A549 (cell line): Measurements from ENCODE around the gene RNASE8. TPM values are rescaled to one million over a fixed set of nuclear protein-coding genes. Genes with fewer than 3 reads are reported as not detected.

Source experiments
- ATAC-seq, 2 experiments: fragments of 200-7000 bp in 1 of 2; fragments of >200 bp in 1 of 2; cut with Nextera tagmentation in 1 of 2; cut with Tn5 transposase in 1 of 2; 3 replicates each; pipeline versions ENCODE4 v1.8.0 to v1.9.1; 2018 to 2020; ENCODE audit warnings: mild to moderate bottlenecking in 1 of 2, moderate library complexity in 1 of 2
- CTCF ChIA-PET: fragments of 300-600 bp; sonication (Branson Sonifier 250); formaldehyde crosslinking; extraction: SDS; loops from one replicate; lab custom pipeline; 2021; ENCODE audit warnings: antibody characterized with exemption, inconsistent platforms; lab: Yijun Ruan, JAX
- POLR2A ChIA-PET: fragments of 350-600 bp; formaldehyde crosslinking; extraction: SDS; loops from one replicate; lab custom pipeline; 2021; ENCODE audit warnings: antibody characterized with exemption, inconsistent platforms; lab: Yijun Ruan, JAX
- DNase-seq, 2 experiments: peaks; one replicate each; pipeline versions ENCODE4 v3.0.0 to v3.0.0-alpha.2; 2011 to 2016; ENCODE audit warnings: low read depth in 1 of 2, low spot score in 1 of 2
- FAIRE-seq: peaks from 2 replicates; lab custom pipeline; 2011; peaks lifted over from hg19 to GRCh38; lab: Jason Lieb, UNC
- H3K27ac ChIP-seq, 2 experiments: fragments of >200 bp; sonication (Bioruptor Twin); formaldehyde crosslinking; 3 replicates each; pipeline ENCODE4 v1.5.1; 2016 to 2017
- H3K4me1 ChIP-seq: fragments of >200 bp; sonication (Bioruptor Twin); formaldehyde crosslinking; 3 replicates; pipeline ENCODE4 v1.6.1; 2016
- H3K4me2 ChIP-seq: fragments of >200 bp; sonication (Bioruptor Twin); formaldehyde crosslinking; 3 replicates; pipeline ENCODE4 v1.6.1; 2016
- H3K4me3 ChIP-seq: fragments of >200 bp; sonication (Bioruptor Twin); formaldehyde crosslinking; 3 replicates; pipeline ENCODE4 v1.5.1; 2016
- H3K9me3 ChIP-seq: fragments of >200 bp; sonication (Bioruptor Twin); formaldehyde crosslinking; 3 replicates; pipeline ENCODE4 v1.6.1; 2016
- CBX2 ChIP-seq: fragments of 200-600 bp; sonication (generic); IDR thresholded peaks from 2 replicates; pipeline ENCODE4 v1.6.1; 2016; ENCODE audit warnings: low read depth, mild to moderate bottlenecking, borderline replicate concordance
- CHD4 ChIP-seq: fragments of 200-600 bp; sonication (generic); IDR thresholded peaks from 2 replicates; pipeline ENCODE4 v1.6.1; 2016; ENCODE audit warnings: antibody characterized with exemption, mild to moderate bottlenecking, borderline replicate concordance
- CTCF ChIP-seq: fragments of >200 bp; sonication (Bioruptor Twin); formaldehyde crosslinking; IDR thresholded peaks from 3 replicates; pipeline ENCODE4 v1.5.1; 2016
- GATA3 ChIP-seq: IDR thresholded peaks from 2 replicates; pipeline ENCODE4 v1.6.1; 2012; ENCODE audit warnings: borderline replicate concordance
- HEYL ChIP-seq: fragments of 250-450 bp; sonication (Bioruptor Pico); IDR thresholded peaks from 2 replicates; pipeline ENCODE4 v1.8.0; 2021; ENCODE audit warnings: mild to moderate bottlenecking, moderate library complexity
- HMGXB4 ChIP-seq: fragments of 250-450 bp; sonication (Bioruptor Pico); IDR thresholded peaks from 2 replicates; pipeline ENCODE4 v1.5.0; 2021; ENCODE audit warnings: mild to moderate bottlenecking, moderate library complexity, borderline replicate concordance
- HOXB13 ChIP-seq: fragments of 250-450 bp; sonication (Bioruptor Pico); IDR thresholded peaks from 2 replicates; pipeline ENCODE4 v1.5.0; 2020; ENCODE audit warnings: low read depth, mild to moderate bottlenecking, moderate library complexity
- JUN ChIP-seq, 2 experiments: fragments of >200 bp; sonication (Bioruptor Twin); formaldehyde crosslinking; IDR thresholded peaks; 2 replicates in 1 of 2; 3 replicates in 1 of 2; pipeline ENCODE4 v1.6.1; 2016 to 2017
- KDM1A ChIP-seq: fragments of 200-600 bp; sonication (generic); IDR thresholded peaks from 2 replicates; pipeline ENCODE4 v1.6.1; 2016; ENCODE audit warnings: low read depth, mild to moderate bottlenecking
- KDM5A ChIP-seq: fragments of 200-600 bp; sonication (generic); IDR thresholded peaks from 2 replicates; pipeline ENCODE4 v1.6.1; 2016; ENCODE audit warnings: antibody characterized with exemption, mild to moderate bottlenecking
- MYC ChIP-seq: IDR thresholded peaks from 2 replicates; pipeline ENCODE4 v1.6.1; 2012; ENCODE audit warnings: mild to moderate bottlenecking, inconsistent platforms, low read length, improper control_type of control experiment, borderline replicate concordance
- NPAS2 ChIP-seq: fragments of 250-450 bp; sonication (Bioruptor Pico); IDR thresholded peaks from 2 replicates; pipeline ENCODE4 v1.8.0; 2022; ENCODE audit warnings: mild to moderate bottlenecking, moderate library complexity, borderline replicate concordance
- PBX3 ChIP-seq: IDR thresholded peaks from 2 replicates; pipeline ENCODE4 v1.6.1; 2012
- RAD21 ChIP-seq, 2 experiments: fragments of >200 bp in 1 of 2; sonication (Bioruptor Twin) in 1 of 2; formaldehyde crosslinking in 1 of 2; IDR thresholded peaks in 1 of 2; conservative IDR thresholded peaks in 1 of 2; 2 replicates in 1 of 2; 3 replicates in 1 of 2; pipeline ENCODE4 v1.6.1; 2012 to 2018; ENCODE audit warnings: inconsistent platforms in 1 of 2
- RARB ChIP-seq: fragments of 250-450 bp; sonication (Bioruptor Pico); IDR thresholded peaks from 2 replicates; pipeline ENCODE4 v1.8.0; 2021; ENCODE audit warnings: mild to moderate bottlenecking, moderate library complexity
- RCOR1 ChIP-seq: fragments of 150-350 bp; IDR thresholded peaks from 2 replicates; pipeline ENCODE4 v1.6.1; 2014; ENCODE audit warnings: antibody characterized with exemption, low read length, low read depth
- REST ChIP-seq: fragments of 200-600 bp; sonication (generic); IDR thresholded peaks from 2 replicates; pipeline ENCODE4 v1.6.1; 2016; ENCODE audit warnings: antibody characterized with exemption, mild to moderate bottlenecking, moderate library complexity
- RNF2 ChIP-seq: fragments of 200-600 bp; sonication (generic); IDR thresholded peaks from 2 replicates; pipeline ENCODE4 v1.6.1; 2016; ENCODE audit warnings: low read depth, mild to moderate bottlenecking, antibody characterized with exemption, moderate library complexity, borderline replicate concordance
- TFCP2L1 ChIP-seq: fragments of 250-450 bp; sonication (Bioruptor Pico); IDR thresholded peaks from 2 replicates; pipeline ENCODE4 v1.5.0; 2021; ENCODE audit warnings: mild to moderate bottlenecking
- ZFP36 ChIP-seq: fragments of 450-650 bp; IDR thresholded peaks from 2 replicates; pipeline ENCODE4 v1.6.1; 2014; ENCODE audit warnings: borderline replicate concordance; ENCODE audit not compliant: partially characterized antibody
- ZNF302 ChIP-seq: fragments of 250-450 bp; sonication (Bioruptor Pico); IDR thresholded peaks from 2 replicates; pipeline ENCODE4 v1.9.0; 2021; ENCODE audit warnings: inconsistent platforms, mild to moderate bottlenecking, moderate library complexity
- ZSCAN20 ChIP-seq: fragments of 250-450 bp; sonication (Bioruptor Pico); IDR thresholded peaks from 2 replicates; pipeline ENCODE4 v1.8.0; 2022; ENCODE audit warnings: mild to moderate bottlenecking, moderate library complexity
- WGBS: methylation state at CpG from one replicate; pipeline ENCODE4 v1.1.6; 2017; ENCODE audit errors: missing lambda C conversion rate; 5-methylcytosine and 5-hydroxymethylcytosine counted together
- polyA plus RNA-seq, 4 experiments: library from polyadenylated mRNA; depleted of rRNA in 3 of 4; stranded (reverse); fragments of >200 nt; fragmentation: RNase III in 1 of 4; extraction: RNeasy Plus Mini Kit Qiagen cat#74134 plus additional on column Dnase treatment in 1 of 4; gene quantifications; 2 replicates in 3 of 4; 3 replicates in 1 of 4; pipeline ENCODE4 v1.2.3, GENCODE V29; 2011 to 2017
- TF ChIP-seq, protein P1 (sequence below): fragments of 150-350 bp; IDR thresholded peaks from 2 replicates; pipeline ENCODE4 v1.6.1; 2014; ENCODE audit warnings: low read depth, mild to moderate bottlenecking, low read length

Gene RNASE8
- polyA plus RNA-seq, 2 of the 4 experiments (the other 2 are of a cell fraction) = not detected

DNA sequence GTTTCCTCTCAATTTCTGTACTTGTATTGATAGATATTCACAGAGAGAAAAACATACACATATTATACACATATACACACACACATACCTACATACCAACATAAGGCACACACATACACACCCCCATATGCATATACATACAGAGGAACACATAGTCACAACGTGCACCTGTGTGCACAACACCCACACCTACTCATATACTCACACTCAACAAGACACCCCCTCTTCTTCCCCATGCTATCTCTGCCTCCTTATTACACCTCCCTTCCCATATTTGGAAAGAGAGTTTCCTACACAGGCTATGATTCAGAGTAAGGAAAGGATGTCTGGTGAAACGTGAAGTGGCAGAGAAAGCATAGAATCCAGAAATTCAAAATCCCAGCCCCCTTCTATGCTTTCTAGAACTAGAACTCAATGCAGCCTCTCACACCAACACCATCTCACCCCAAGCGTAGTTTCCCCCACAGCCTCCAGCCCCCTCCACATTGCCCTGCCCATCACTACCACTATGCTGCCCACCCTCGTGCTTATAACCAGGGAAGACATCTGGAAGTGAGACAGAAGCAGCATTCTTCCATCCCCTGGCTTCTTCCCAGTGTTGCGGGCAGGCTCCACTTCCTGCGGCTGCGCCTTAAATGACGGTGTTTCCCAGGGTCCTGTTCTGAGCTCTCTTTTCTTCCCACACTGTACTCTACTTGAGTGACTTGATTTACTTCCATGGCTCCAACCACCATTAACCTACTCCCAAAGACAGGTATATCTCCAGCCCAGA lies 2.4 kb downstream of the RNASE8 start:
- TF ChIP-seq KDM1A (no peak), HEYL (CRISPR knock-in tag) (no peak), JUN (IDR thresholded peaks at IDR 0.05) (no peak), MYC (no peak)
- TF ChIP-seq, protein P1, sequence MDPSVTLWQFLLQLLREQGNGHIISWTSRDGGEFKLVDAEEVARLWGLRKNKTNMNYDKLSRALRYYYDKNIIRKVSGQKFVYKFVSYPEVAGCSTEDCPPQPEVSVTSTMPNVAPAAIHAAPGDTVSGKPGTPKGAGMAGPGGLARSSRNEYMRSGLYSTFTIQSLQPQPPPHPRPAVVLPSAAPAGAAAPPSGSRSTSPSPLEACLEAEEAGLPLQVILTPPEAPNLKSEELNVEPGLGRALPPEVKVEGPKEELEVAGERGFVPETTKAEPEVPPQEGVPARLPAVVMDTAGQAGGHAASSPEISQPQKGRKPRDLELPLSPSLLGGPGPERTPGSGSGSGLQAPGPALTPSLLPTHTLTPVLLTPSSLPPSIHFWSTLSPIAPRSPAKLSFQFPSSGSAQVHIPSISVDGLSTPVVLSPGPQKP = no peak
- H3K4me3 ChIP-seq = no peak overlapping the region
- no peak for FAIRE-seq
- DNase-seq = no peak
- no peak overlapping the region for H3K27ac ChIP-seq
- POLR2A ChIA-PET = interaction anchor here (1.0 kb wide), 1 partner anchor 11 kb away, joined by 3 read pairs; no protein-coding TSS in a partner anchor
- no peak for ATAC-seq
- CTCF ChIA-PET = interaction anchor here (0.8 to 9.5 kb wide), 5 partner anchors 20 to 46 kb away, joined by 3 to 251 read pairs (median 6); partner anchors contain the start of gene TMEM253
- H3K4me2 ChIP-seq = no peak overlapping the region
- H3K9me3 ChIP-seq = no peaks in the 10 kb centered on the region
- WGBS = 63% methylated on average over 8 of the region's 8 CpGs
- peaks cover 33% of the 10 kb centered on the region for H3K4me1 ChIP-seq

GRCh38 chr14:21060614-21061346 lies 3.2 kb downstream of the RNASE8 start:
- Histone ChIP-seq H3K4me1 (peaks cover 25% of the 10 kb centered on the region), H3K4me3 (no peak overlapping the region), H3K27ac (no peak overlapping the region), H3K4me2 (no peak overlapping the region), H3K9me3 (no peaks in the 10 kb centered on the region)
- ATAC-seq = no peak
- no peak for DNase-seq
- no peak for FAIRE-seq
- CTCF ChIA-PET = interaction anchor here (1.1 to 9.5 kb wide), 7 partner anchors 21 to 90 kb away, joined by 5 to 251 read pairs (median 10); partner anchors contain the start of gene TMEM253
- POLR2A ChIA-PET = no interaction called here
- 61% methylated on average over 13 of the region's 13 CpGs for WGBS
- TF ChIP-seq PBX3 (no peak), HOXB13 (CRISPR knock-in tag) (no peak), ZFP36 (no peak), GATA3 (no peak), RCOR1 (no peak), RAD21 (conservative IDR thresholded peaks at IDR 0.05 in 1 of 2, IDR thresholded peaks at IDR 0.05 in 1 of 2) (no peak), RNF2 (no peak), CTCF (no peak), REST (no peak), HMGXB4 (CRISPR knock-in tag) (no peak), TFCP2L1 (no peak), CBX2 (no peak), KDM5A (no peak), CHD4 (no peak), ZNF302 (no peak), ZSCAN20 (CRISPR knock-in tag) (no peak), NPAS2 (CRISPR knock-in tag) (no peak), RARB (CRISPR knock-in tag) (no peak)
- TF ChIP-seq, all 56 proteins: peak for 0
